ENCODE results near the gene NEK6. TPM values are rescaled to one million over a fixed set of nuclear protein-coding genes. Genes with fewer than 3 reads are reported as not detected.

NEK6 gene
- total RNA-seq, 2 donors from 2014 or later, result 24.0 to 43.6 TPM

DNA sequence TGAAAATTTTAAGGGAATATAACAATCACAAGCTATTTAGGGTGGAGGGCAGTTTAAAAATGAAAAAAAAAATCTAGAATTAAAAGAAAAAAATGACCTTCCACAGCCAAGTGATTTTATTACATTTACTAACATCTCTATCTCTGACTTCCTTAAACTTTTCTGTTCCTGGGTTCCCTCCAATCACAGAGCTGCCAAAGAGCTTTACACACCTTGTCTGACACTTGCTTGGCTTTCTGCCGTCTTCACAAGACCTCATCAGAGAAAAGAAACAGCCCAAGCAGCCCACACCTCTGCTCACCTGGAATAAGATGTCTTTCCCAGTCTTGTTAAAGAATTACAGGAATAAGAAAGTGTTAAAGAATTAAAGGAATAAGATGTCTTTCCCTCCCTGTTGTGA, 118.6 kb downstream of the NEK6 start:
- Histone ChIP-seq H3K27me3 (replicated peaks; ENCODE audit: insufficient read depth) (no peaks in the 10 kb centered on the region), H3K9me3 (no peaks in the 10 kb centered on the region), H3K4me1 (ENCODE audit: control insufficient read depth in 1 of 2, low read depth in 2 of 2) (peaks cover 6 to 9% of the 10 kb centered on the region in 2 donors), H3K4me3 (no peak overlapping the region), H3K36me3 (peaks cover 11% of the 10 kb centered on the region), H3K27ac (no peak overlapping the region)
- no peak for ATAC-seq (ENCODE audit: insufficient number of reproducible peaks, low FRiP score, low read depth)
- no peak for DNase-seq (ENCODE audit: low spot score)
- TF ChIP-seq, protein P1, sequence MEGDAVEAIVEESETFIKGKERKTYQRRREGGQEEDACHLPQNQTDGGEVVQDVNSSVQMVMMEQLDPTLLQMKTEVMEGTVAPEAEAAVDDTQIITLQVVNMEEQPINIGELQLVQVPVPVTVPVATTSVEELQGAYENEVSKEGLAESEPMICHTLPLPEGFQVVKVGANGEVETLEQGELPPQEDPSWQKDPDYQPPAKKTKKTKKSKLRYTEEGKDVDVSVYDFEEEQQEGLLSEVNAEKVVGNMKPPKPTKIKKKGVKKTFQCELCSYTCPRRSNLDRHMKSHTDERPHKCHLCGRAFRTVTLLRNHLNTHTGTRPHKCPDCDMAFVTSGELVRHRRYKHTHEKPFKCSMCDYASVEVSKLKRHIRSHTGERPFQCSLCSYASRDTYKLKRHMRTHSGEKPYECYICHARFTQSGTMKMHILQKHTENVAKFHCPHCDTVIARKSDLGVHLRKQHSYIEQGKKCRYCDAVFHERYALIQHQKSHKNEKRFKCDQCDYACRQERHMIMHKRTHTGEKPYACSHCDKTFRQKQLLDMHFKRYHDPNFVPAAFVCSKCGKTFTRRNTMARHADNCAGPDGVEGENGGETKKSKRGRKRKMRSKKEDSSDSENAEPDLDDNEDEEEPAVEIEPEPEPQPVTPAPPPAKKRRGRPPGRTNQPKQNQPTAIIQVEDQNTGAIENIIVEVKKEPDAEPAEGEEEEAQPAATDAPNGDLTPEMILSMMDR (IDR thresholded peaks at IDR 0.05), result no peak

DNA sequence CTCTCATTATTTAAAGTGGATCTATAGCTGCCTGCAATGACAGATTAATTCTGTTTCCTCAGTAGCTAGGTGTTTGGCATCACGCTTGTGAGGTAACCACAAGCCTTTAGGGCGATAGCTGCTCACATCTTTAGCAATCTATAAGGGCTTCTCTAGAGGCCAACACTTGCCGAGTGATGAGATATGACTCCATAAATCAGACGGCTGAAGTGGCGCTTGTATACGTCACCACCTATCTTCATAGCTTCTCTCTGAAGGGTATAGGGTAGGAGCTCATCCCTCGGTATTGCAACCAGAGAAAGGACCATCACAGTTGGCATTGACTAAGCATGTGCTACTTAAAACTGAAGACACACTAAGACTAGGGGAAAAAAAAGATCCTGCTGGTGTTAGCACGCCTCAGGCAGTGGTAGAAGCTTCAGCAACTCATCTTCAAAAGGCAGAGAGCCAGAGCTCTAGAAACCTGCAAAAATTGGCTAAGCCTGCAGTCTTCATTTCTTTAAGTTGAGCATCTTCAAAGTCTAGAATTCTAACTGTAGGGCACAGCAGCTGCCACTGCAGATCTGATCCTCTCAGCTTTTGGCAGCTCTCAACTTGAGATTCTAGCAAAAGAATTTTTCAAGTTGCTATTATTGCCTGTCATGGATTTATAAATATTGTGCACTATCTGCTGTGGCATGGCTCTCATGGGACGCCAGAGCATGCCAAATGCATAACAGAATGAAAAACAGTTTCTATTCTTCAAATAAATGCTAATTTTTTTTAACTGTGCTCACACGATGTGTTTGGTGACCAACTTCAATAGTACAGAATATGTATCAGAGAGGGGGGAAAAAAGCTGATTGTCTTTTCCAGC, 120.0 kb downstream of the NEK6 start:
- Histone ChIP-seq H3K4me3 (no peak overlapping the region), H3K27me3 (replicated peaks; ENCODE audit: insufficient read depth) (no peaks in the 10 kb centered on the region), H3K9me3 (no peaks in the 10 kb centered on the region), H3K36me3 (peaks cover 14% of the 10 kb centered on the region), H3K27ac (no peak overlapping the region), H3K4me1 (ENCODE audit: control insufficient read depth in 1 of 2, low read depth in 2 of 2) (peaks cover 6 to 9% of the 10 kb centered on the region in 2 donors)
- TF ChIP-seq, protein P1 (IDR thresholded peaks at IDR 0.05), result no peak
- ATAC-seq (ENCODE audit: insufficient number of reproducible peaks, low FRiP score, low read depth), result no peak
- DNase-seq (ENCODE audit: low spot score), result no peak

DNA sequence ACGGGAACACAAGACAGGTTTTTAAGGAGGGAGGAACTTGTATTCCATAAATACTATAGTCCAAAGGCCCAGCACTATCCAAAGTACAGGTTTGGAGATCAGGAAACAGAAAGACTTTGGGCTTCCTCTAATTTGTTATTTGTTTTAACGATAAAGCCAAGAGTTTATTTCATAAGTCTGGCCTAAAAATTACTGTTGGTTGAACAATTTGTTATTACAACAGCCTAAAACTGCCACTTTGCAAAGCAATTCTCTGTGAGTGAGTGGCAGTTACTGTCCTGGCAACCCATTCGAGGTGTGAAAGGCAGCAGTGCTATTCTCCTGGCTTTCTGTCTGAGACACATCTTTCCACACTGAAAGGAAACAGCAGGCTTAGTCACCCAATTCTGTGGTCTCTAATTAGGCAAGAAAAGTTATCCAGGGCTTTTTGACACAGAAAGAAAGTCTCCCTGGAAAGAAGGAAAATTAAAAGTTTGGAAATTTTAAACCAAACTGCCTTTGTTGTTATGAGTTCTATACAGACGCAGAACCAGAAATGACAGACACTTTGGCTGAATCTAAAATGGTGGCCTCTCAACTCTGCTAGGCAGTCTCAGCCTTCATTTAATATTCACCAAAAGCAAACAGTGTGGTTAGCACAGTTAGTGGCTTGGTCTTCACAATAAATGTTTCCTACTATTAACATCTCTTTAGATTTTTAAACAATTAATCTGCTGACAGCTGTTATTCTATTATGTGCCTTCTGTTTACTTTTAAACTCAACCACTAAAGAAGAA, 123.6 kb downstream of the NEK6 start:
- ATAC-seq (ENCODE audit: insufficient number of reproducible peaks, low FRiP score, low read depth), result no peak
- peaks cover 6 to 9% of the 10 kb centered on the region in 2 donors for H3K4me1 ChIP-seq (ENCODE audit: control insufficient read depth in 1 of 2, low read depth in 2 of 2)
- no peak for DNase-seq (ENCODE audit: low spot score)
- no peaks in the 10 kb centered on the region for H3K27me3 ChIP-seq (replicated peaks; ENCODE audit: insufficient read depth)
- no peak overlapping the region for H3K4me3 ChIP-seq
- H3K27ac ChIP-seq, result no peak overlapping the region
- H3K9me3 ChIP-seq, result no peaks in the 10 kb centered on the region
- peaks cover 15% of the 10 kb centered on the region for H3K36me3 ChIP-seq
- TF ChIP-seq, protein P1 (IDR thresholded peaks at IDR 0.05), result no peak

DNA sequence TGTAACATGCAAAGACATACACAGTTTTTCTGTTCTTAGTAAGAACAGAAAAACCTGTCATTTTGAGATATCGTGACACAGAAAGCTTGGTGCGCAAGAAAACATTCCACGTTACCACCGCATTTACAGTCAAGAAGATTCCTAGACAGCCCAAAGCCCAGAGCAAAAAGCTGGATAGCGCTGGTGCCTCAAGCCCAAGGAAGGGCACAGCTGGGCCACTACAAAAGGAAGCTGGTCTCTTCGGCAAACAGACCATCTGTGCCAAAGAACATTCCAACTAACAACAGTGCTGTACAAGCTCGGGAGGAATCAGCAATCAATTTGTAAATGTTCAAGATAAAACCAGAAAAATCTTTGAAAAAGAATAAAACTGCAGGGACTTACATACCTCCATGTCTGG, 126.5 kb downstream of the NEK6 start:
- Histone ChIP-seq H3K4me3 (no peak overlapping the region), H3K4me1 (ENCODE audit: control insufficient read depth in 1 of 2, low read depth in 2 of 2) (peaks cover 0 to 7% of the 10 kb centered on the region in 2 donors), H3K27ac (no peak overlapping the region), H3K27me3 (replicated peaks; ENCODE audit: insufficient read depth) (no peaks in the 10 kb centered on the region), H3K36me3 (peaks cover 15% of the 10 kb centered on the region), H3K9me3 (no peaks in the 10 kb centered on the region)
- TF ChIP-seq, protein P1 (IDR thresholded peaks at IDR 0.05), result no peak
- no peak for ATAC-seq (ENCODE audit: insufficient number of reproducible peaks, low FRiP score, low read depth)
- no peak for DNase-seq (ENCODE audit: low spot score)

DNA sequence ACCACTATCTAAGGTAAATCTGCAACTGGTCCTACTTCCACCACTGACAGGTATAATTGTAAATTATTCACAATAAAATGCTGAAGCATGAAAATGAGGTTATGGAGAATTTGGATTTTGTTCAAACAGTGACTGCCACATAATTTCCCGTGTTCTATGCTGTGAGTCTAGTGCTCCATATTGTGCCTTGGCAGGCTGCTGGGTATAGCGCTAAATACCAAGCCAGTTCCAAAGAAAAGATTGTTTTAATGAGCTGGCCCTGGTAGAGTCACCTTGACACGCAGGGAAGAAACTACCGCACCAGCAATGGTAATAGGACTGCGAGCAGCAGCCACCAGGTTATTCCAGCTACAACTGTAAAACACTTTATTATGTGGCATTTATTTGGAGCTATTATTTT, 127.1 kb downstream of the NEK6 start:
- Histone ChIP-seq H3K9me3 (no peaks in the 10 kb centered on the region), H3K4me3 (no peak overlapping the region), H3K27me3 (replicated peaks; ENCODE audit: insufficient read depth) (no peaks in the 10 kb centered on the region), H3K27ac (no peak overlapping the region), H3K36me3 (peaks cover 13% of the 10 kb centered on the region), H3K4me1 (ENCODE audit: control insufficient read depth in 1 of 2, low read depth in 2 of 2) (peaks cover 0 to 7% of the 10 kb centered on the region in 2 donors)
- TF ChIP-seq, protein P1 (IDR thresholded peaks at IDR 0.05), result no peak
- DNase-seq (ENCODE audit: low spot score) (no peak), ATAC-seq (ENCODE audit: insufficient number of reproducible peaks, low FRiP score, low read depth) (no peak)

Data from thoracic aorta (tissue), 2 donors.